Activated B cell treated with CpG ODN at 0.5 μM for 24 hours (primary cell): Measurements from ENCODE around the gene UBA5. TPM values are rescaled to one million over a fixed set of nuclear protein-coding genes. Genes with fewer than 3 reads are reported as not detected.

Experiments
- ATAC-seq: fragments of 200-7000 bp; cut with Tn5 transposase; one replicate; pipeline ENCODE4 v1.10.0; 2021; ENCODE audit warnings: low read depth, mild to moderate bottlenecking, moderate library complexity
- CTCF ChIA-PET: fragments of 350-600 bp; sonication (Branson Sonifier 250); formaldehyde crosslinking; loops from one replicate; lab custom pipeline; 2021; ENCODE audit warnings: antibody characterized with exemption; lab: Charles Lee
- POLR2A ChIA-PET: fragments of 350-600 bp; sonication (Branson Sonifier 250); formaldehyde crosslinking; loops from one replicate; lab custom pipeline; 2021; ENCODE audit warnings: antibody characterized with exemption; lab: Charles Lee
- DNase-seq: peaks from one replicate; pipeline ENCODE4 v3.0.0; 2022
- H3K27ac Mint-ChIP-seq: one replicate; pipeline ENCODE4 v1.8.0; 2020; ENCODE audit warnings: mixed read lengths
- H3K27me3 Mint-ChIP-seq: one replicate; pipeline ENCODE4 v1.8.0; 2021; ENCODE audit warnings: mixed read lengths
- H3K36me3 Mint-ChIP-seq: one replicate; pipeline ENCODE4 v1.8.0; 2021; ENCODE audit warnings: low read depth, mixed read lengths
- H3K4me1 Mint-ChIP-seq: one replicate; pipeline ENCODE4 v1.8.0; 2021; ENCODE audit warnings: mixed read lengths
- H3K4me3 Mint-ChIP-seq: one replicate; pipeline ENCODE4 v1.8.0; 2020; ENCODE audit warnings: mild to moderate bottlenecking, mixed read lengths
- H3K9me3 Mint-ChIP-seq: one replicate; pipeline ENCODE4 v1.8.0; 2020; ENCODE audit warnings: mixed read lengths
- intact Hi-C: fragments of 100-400 bp; cut with micrococcal nuclease; formaldehyde crosslinking; loops from one replicate; pipeline ENCODE4 v1.15.1; 2024
- total RNA-seq: library from RNA; stranded (reverse); gene quantifications from 2 replicates; pipeline ENCODE4 v1.2.3, GENCODE V29; 2022
- TF ChIP-seq, protein P1 (sequence below): fragments of 200-600 bp; IDR thresholded peaks from one replicate; pipeline ENCODE4 v1.8.0; 2022; ENCODE audit warnings: antibody characterized with exemption, mild to moderate bottlenecking

The UBA5 gene
- total RNA-seq, 1 donor from 2014 or later, result 34.3 TPM

GRCh38 chr3:132645058-132645457, 15.1 kb upstream of the UBA5 start:
- Mint-ChIP-seq H3K9me3 (no peaks in the 10 kb centered on the region), H3K36me3 (peaks cover 11% of the 10 kb centered on the region), H3K27ac (no peak overlapping the region), H3K27me3 (no peaks in the 10 kb centered on the region), H3K4me1 (peaks cover 10% of the 10 kb centered on the region), H3K4me3 (no peak overlapping the region)
- TF ChIP-seq, protein P1, sequence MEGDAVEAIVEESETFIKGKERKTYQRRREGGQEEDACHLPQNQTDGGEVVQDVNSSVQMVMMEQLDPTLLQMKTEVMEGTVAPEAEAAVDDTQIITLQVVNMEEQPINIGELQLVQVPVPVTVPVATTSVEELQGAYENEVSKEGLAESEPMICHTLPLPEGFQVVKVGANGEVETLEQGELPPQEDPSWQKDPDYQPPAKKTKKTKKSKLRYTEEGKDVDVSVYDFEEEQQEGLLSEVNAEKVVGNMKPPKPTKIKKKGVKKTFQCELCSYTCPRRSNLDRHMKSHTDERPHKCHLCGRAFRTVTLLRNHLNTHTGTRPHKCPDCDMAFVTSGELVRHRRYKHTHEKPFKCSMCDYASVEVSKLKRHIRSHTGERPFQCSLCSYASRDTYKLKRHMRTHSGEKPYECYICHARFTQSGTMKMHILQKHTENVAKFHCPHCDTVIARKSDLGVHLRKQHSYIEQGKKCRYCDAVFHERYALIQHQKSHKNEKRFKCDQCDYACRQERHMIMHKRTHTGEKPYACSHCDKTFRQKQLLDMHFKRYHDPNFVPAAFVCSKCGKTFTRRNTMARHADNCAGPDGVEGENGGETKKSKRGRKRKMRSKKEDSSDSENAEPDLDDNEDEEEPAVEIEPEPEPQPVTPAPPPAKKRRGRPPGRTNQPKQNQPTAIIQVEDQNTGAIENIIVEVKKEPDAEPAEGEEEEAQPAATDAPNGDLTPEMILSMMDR, result no peak
- ChIA-PET POLR2A (no interaction called here), CTCF (interaction anchor here (1.2 kb wide), 1 partner anchor 109 kb away, joined by 3 read pairs; no protein-coding TSS in a partner anchor)
- intact Hi-C loops, result loop anchor here (10.0 kb wide), 2 partner anchors 380 to 610 kb away; partner anchors contain the start of gene CPNE4
- DNase-seq (no peak), ATAC-seq (no peak)

DNA sequence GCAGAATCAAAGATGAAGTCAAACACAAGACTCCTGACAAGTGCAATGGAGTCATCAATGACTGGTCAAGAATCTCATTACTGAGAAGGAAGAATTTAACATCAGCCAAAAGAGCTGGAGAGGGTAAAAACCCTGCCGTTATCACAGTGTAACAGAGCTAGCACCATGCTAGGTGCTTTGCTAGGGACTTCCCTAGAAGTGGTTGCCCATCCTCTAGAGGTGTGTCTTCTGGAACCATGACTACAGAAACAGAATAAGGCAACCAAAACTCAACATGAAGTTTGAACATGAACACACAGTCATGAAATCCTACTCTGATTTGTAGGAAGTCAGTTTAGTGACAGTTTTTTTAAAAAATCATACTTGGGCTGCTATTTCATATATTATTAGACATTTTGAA, 10.0 kb upstream of the UBA5 start:
- TF ChIP-seq, protein P1, result no peak
- CTCF ChIA-PET, result no interaction called here
- no peak for ATAC-seq
- H3K27ac Mint-ChIP-seq, result no peak overlapping the region
- intact Hi-C loops, result no loop called here
- H3K27me3 Mint-ChIP-seq, result no peaks in the 10 kb centered on the region
- POLR2A ChIA-PET, result no interaction called here
- DNase-seq, result no peak
- peaks cover 10% of the 10 kb centered on the region for H3K4me1 Mint-ChIP-seq
- H3K9me3 Mint-ChIP-seq, result no peaks in the 10 kb centered on the region
- H3K4me3 Mint-ChIP-seq, result no peak overlapping the region
- H3K36me3 Mint-ChIP-seq, result no peaks in the 10 kb centered on the region

DNA sequence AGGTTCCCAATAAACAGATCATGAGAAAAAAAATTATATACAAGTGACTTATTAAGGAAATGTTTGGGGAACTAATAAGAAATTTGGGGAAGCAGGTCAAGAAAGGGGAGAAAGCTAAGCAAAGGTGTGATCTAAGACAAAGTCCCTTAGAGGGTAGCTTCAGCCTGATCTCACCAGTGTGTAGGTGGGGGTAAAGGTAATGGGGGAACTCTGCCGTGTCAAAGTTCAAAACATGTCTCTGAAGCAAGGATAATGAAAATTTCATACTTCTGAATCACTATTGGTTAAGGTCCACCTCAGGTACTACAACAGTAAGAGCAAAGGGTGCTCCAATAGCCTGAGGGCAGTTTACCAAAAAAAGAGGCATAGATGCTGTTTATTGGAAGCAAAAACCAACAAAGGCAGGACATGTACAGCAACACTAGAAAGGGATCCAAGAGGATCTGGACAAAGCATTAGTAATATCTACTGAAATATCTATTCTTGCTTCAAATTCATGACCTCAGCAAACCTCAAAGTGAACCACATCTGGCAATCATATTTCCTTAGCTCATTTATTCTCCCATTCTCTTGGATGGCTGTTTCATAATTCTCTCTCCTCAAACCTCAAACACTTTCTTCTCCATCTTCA, 7.4 kb upstream of the UBA5 start:
- ATAC-seq, result no peak
- H3K27ac Mint-ChIP-seq, result no peak overlapping the region
- intact Hi-C loops, result no loop called here

GRCh38 chr3:132654190-132654589, 5.9 kb upstream of the UBA5 start:
- H3K4me3 Mint-ChIP-seq, result no peak overlapping the region
- TF ChIP-seq, protein P1, result no peak
- ATAC-seq (no peak), DNase-seq (no peak)
- ChIA-PET CTCF (interaction anchor here (1.2 kb wide), 1 partner anchor 11 kb away, joined by 3 read pairs; no protein-coding TSS in a partner anchor), POLR2A (no interaction called here)
- H3K27ac Mint-ChIP-seq, result no peak overlapping the region
- no peaks in the 10 kb centered on the region for H3K27me3 Mint-ChIP-seq
- H3K4me1 Mint-ChIP-seq, result peaks cover 14% of the 10 kb centered on the region
- H3K9me3 Mint-ChIP-seq, result no peaks in the 10 kb centered on the region
- intact Hi-C loops, result no loop called here
- H3K36me3 Mint-ChIP-seq, result no peaks in the 10 kb centered on the region

More for the DNA sequence above, 7.4 kb upstream of the UBA5 start:
- no peaks in the 10 kb centered on the region for H3K36me3 Mint-ChIP-seq
- DNase-seq, result no peak
- no peaks in the 10 kb centered on the region for H3K27me3 Mint-ChIP-seq
- H3K4me3 Mint-ChIP-seq, result no peak overlapping the region
- peaks cover 5% of the 10 kb centered on the region for H3K4me1 Mint-ChIP-seq
- no peaks in the 10 kb centered on the region for H3K9me3 Mint-ChIP-seq
- CTCF ChIA-PET, result no interaction called here
- TF ChIP-seq, protein P1, result no peak
- POLR2A ChIA-PET, result no interaction called here

DNA sequence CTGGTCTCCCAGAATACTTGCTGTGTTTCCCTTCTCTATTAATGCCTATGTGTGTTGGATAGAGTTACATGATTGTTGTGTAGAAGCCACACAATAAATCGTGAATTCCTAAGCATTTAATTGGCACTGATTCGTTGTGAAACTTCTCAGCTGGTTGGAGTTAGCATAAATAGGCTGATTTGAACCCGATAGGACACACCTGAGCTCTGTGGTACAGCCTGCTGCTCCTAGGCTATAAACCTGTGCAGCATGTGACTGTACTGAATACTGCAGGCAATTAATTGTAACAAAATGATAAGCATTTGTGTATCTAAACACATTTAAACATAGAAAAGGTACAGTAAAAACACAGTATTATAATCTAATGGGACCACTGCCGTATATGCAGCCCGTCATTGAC, 5.4 kb upstream of the UBA5 start:
- TF ChIP-seq, protein P1, result no peak
- intact Hi-C loops, result loop anchor here (5.0 kb wide), 1 partner anchor 768 kb away; no protein-coding TSS in a partner anchor
- peaks cover 15% of the 10 kb centered on the region for H3K4me1 Mint-ChIP-seq
- DNase-seq (no peak), ATAC-seq (no peak)
- H3K36me3 Mint-ChIP-seq, result peaks cover under 1% of the 10 kb centered on the region
- POLR2A ChIA-PET, result no interaction called here
- no peaks in the 10 kb centered on the region for H3K9me3 Mint-ChIP-seq
- H3K27ac Mint-ChIP-seq, result no peak overlapping the region
- no peaks in the 10 kb centered on the region for H3K27me3 Mint-ChIP-seq
- H3K4me3 Mint-ChIP-seq, result no peak overlapping the region
- CTCF ChIA-PET, result no interaction called here
